GM12801 (cell line): ENCODE results near the gene FAM89A.

Experiments
- CTCF ChIP-seq: IDR thresholded peaks from one replicate; pipeline ENCODE4 v1.5.1; 2011; ENCODE audit warnings: control low read depth; ENCODE audit not compliant: insufficient read length; ENCODE audit errors: extremely low read depth

FAM89A gene

GRCh38 chr1:230992100-230992774 is 47.8 kb downstream of the FAM89A start:
- TF ChIP-seq CTCF, result no peak

GRCh38 chr1:230987448-230987847 is 52.6 kb downstream of the FAM89A start:
- no peak for TF ChIP-seq CTCF

- TF ChIP-seq CTCF, result no peak
Observed at GRCh38 chr1:230986976-230987375, 53.1 kb downstream of the FAM89A start.

- TF ChIP-seq CTCF, result no peak
Observed at GRCh38 chr1:230985711-230986110, 54.3 kb downstream of the FAM89A start.

GRCh38 chr1:230983811-230984210 is 56.2 kb downstream of the FAM89A start:
- TF ChIP-seq CTCF, result no peak

- TF ChIP-seq CTCF, result no peak
Observed at GRCh38 chr1:230982696-230983095, 57.4 kb downstream of the FAM89A start.

GRCh38 chr1:230979952-230980351 is 60.1 kb downstream of the FAM89A start:
- no peak for TF ChIP-seq CTCF
